GM12878 (cell line): ENCODE data around the gene ZNF530. TPM values are rescaled to one million over a fixed set of nuclear protein-coding genes. Genes with fewer than 3 reads are reported as not detected.

Experiments used
- ATAC-seq: fragments of 200-7000 bp; cut with Tn5 transposase; 3 replicates; pipeline ENCODE4 v1.9.1; 2020; ENCODE audit warnings: mild to moderate bottlenecking, moderate library complexity
- BruUV-seq: library from RNA; stranded (reverse); fragments of 400-500 nt; replicated peaks from 2 replicates; lab custom pipeline; 2021; lab: Mats Ljungman, UMichigan
- CTCF ChIA-PET: fragments of 300-600 bp; sonication (Branson Sonifier 250); formaldehyde crosslinking; extraction: SDS; loops from one replicate; lab custom pipeline; 2021; ENCODE audit warnings: inconsistent platforms; lab: Yijun Ruan, JAX
- POLR2A ChIA-PET: fragments of 350-600 bp; formaldehyde crosslinking; extraction: SDS; loops from one replicate; lab custom pipeline; 2021; ENCODE audit warnings: inconsistent platforms; lab: Charles Lee
- RAD21 ChIA-PET: fragments of 300-600 bp; sonication (Branson Sonifier 250); formaldehyde crosslinking; loops from one replicate; lab custom pipeline; 2023; ENCODE audit warnings: antibody characterized with exemption; ENCODE audit not compliant: unreplicated experiment; lab: Charles Lee
- SMC1A ChIA-PET: fragments of 300-600 bp; sonication (Branson Sonifier 250); formaldehyde crosslinking; loops from one replicate; lab custom pipeline; 2023; ENCODE audit not compliant: unreplicated experiment, uncharacterized antibody; lab: Charles Lee
- DNase-seq: peaks from one replicate; pipeline ENCODE4 v3.0.0-alpha.2; 2011; ENCODE audit warnings: low read depth, low spot score
- FAIRE-seq: peaks from 3 replicates; lab custom pipeline; 2011; peaks lifted over from hg19 to GRCh38; lab: Jason Lieb, UNC
- H2AFZ ChIP-seq: 2 replicates; pipeline ENCODE4 v1.6.0; 2011; ENCODE audit warnings: low read depth, low read length, control low read depth; ENCODE audit not compliant: control insufficient read depth
- H3K27ac ChIP-seq: 2 replicates; pipeline ENCODE4 v1.5.1; 2011; ENCODE audit warnings: control low read depth; ENCODE audit not compliant: control insufficient read depth, insufficient read depth
- H3K27me3 ChIP-seq, 2 experiments: replicated peaks in 1 of 2; 2 replicates each; pipeline versions ENCODE4 v1.6.0 to v1.6.1; 2011; ENCODE audit warnings: low read length in 1 of 2; ENCODE audit not compliant: control insufficient read depth in 2 of 2, insufficient read depth in 2 of 2
- H3K36me3 ChIP-seq, 2 experiments: 2 replicates each; pipeline ENCODE4 v1.5.1; 2011; ENCODE audit warnings: low read length in 1 of 2; ENCODE audit not compliant: control insufficient read depth in 2 of 2, insufficient read depth in 2 of 2
- H3K4me1 ChIP-seq: 2 replicates; pipeline ENCODE4 v1.6.1; 2011; ENCODE audit warnings: mild to moderate bottlenecking, low read length, moderate library complexity, mixed read lengths; ENCODE audit not compliant: control insufficient read depth, insufficient read depth
- H3K4me2 ChIP-seq: 2 replicates; pipeline ENCODE4 v1.6.0; 2011; ENCODE audit warnings: control low read depth; ENCODE audit not compliant: control insufficient read depth, insufficient read depth
- H3K4me3 ChIP-seq: fragments of 200-600 bp; sonication (generic); 2 replicates; pipeline ENCODE4 v1.5.1; 2016
- H3K79me2 ChIP-seq: 2 replicates; pipeline ENCODE4 v1.6.0; 2011; ENCODE audit warnings: low read length; ENCODE audit not compliant: control insufficient read depth, insufficient read depth
- H3K9ac ChIP-seq: 2 replicates; pipeline ENCODE4 v1.8.0; 2011; ENCODE audit warnings: low read length, control low read depth, mixed read lengths; ENCODE audit not compliant: control insufficient read depth, insufficient read depth
- H3K9me3 ChIP-seq: replicated peaks from 3 replicates; pipeline ENCODE4 v1.5.1; 2011; ENCODE audit warnings: mild to moderate bottlenecking, low read length; ENCODE audit not compliant: control insufficient read depth, insufficient read depth
- H4K20me1 ChIP-seq: 2 replicates; pipeline ENCODE4 v1.6.0; 2011; ENCODE audit not compliant: control insufficient read depth, insufficient read depth
- CEBPB ChIP-seq, 2 experiments: fragments of 150-350 bp in 1 of 2; IDR thresholded peaks; 2 replicates each; pipeline ENCODE4 v1.6.1; 2012 to 2014; ENCODE audit warnings: low read depth in 2 of 2, low read length in 2 of 2, borderline replicate concordance in 1 of 2, inconsistent platforms in 1 of 2
- CHD1 ChIP-seq: IDR thresholded peaks from 2 replicates; pipeline ENCODE4 v1.6.1; 2012; ENCODE audit warnings: low read depth, low read length, improper control_type of control experiment
- CREB1 ChIP-seq: IDR thresholded peaks from 2 replicates; pipeline ENCODE4 v1.6.1; 2012; ENCODE audit warnings: low read depth, mild to moderate bottlenecking, inconsistent platforms
- DPF2 ChIP-seq: fragments of 450-650 bp; IDR thresholded peaks from 2 replicates; pipeline ENCODE4 v1.6.1; 2017; ENCODE audit warnings: mild to moderate bottlenecking
- EP300 ChIP-seq, 2 experiments: fragments of 150-350 bp in 1 of 2; IDR thresholded peaks; 2 replicates each; pipeline ENCODE4 v1.6.1; 2011 to 2012; ENCODE audit warnings: low read depth in 2 of 2, low read length in 2 of 2, borderline replicate concordance in 1 of 2, improper control_type of control experiment in 1 of 2, inconsistent platforms in 1 of 2; ENCODE audit not compliant: control insufficient read depth in 1 of 2
- GABPA ChIP-seq: IDR thresholded peaks from 2 replicates; pipeline ENCODE4 v1.6.1; 2014; ENCODE audit warnings: antibody characterized with exemption, low read depth, mild to moderate bottlenecking, inconsistent platforms
- HDAC2 ChIP-seq: fragments of 200-600 bp; sonication (generic); IDR thresholded peaks from 2 replicates; pipeline ENCODE4 v1.6.1; 2017
- MYB ChIP-seq: fragments of 150-350 bp; IDR thresholded peaks from 2 replicates; pipeline ENCODE4 v1.6.1; 2014; ENCODE audit warnings: mild to moderate bottlenecking, low read depth, low read length, borderline replicate concordance
- MYC ChIP-seq: IDR thresholded peaks from 2 replicates; pipeline ENCODE4 v1.6.1; 2011; ENCODE audit warnings: mild to moderate bottlenecking, low read length, moderate library complexity, inconsistent platforms; ENCODE audit not compliant: insufficient read depth, insufficient replicate concordance, insufficient read length, severe bottlenecking
- NBN ChIP-seq: fragments of 450-650 bp; IDR thresholded peaks from 2 replicates; pipeline ENCODE4 v1.6.1; 2016
- NFIC ChIP-seq: IDR thresholded peaks from 2 replicates; pipeline ENCODE4 v1.6.1; 2012; ENCODE audit warnings: low read depth, mild to moderate bottlenecking, inconsistent platforms, low read length, moderate library complexity
- NRF1 ChIP-seq: conservative IDR thresholded peaks from 2 replicates; pipeline ENCODE4 v1.6.1; 2011; ENCODE audit warnings: mild to moderate bottlenecking, low read depth, low read length, improper control_type of control experiment
- RELA ChIP-seq: fragments of 450-650 bp; IDR thresholded peaks from 2 replicates; pipeline ENCODE4 v1.8.0; 2014; ENCODE audit warnings: borderline replicate concordance; ENCODE audit not compliant: partially characterized antibody
- TCF7 ChIP-seq: IDR thresholded peaks from 2 replicates; pipeline ENCODE4 v1.6.1; 2014; ENCODE audit warnings: antibody characterized with exemption, borderline replicate concordance
- WGBS: methylation state at CpG from one replicate; pipeline ENCODE4 v1.1.6; 2016; ENCODE audit warnings: low lambda C conversion rate; ENCODE audit not compliant: insufficient replicate concordance, insufficient coverage; ENCODE audit errors: missing lambda C conversion rate; 5-methylcytosine and 5-hydroxymethylcytosine counted together
- in situ Hi-C: fragments of 300-500 bp; cut with MboI; formaldehyde crosslinking; loops from 9 replicates; pipeline ENCODE4 v1.14.3; 2018; ENCODE audit warnings: mixed read lengths
- intact Hi-C: fragments of 100-400 bp; cut with micrococcal nuclease; formaldehyde crosslinking; loops from one replicate; pipeline ENCODE4 v1.14.2; 2022; ENCODE audit not compliant: unreplicated experiment
- polyA plus RNA-seq, 11 experiments: library from polyadenylated mRNA; depleted of rRNA in 4 of 11; unstranded in 6 of 11; stranded (reverse) in 5 of 11; fragments of >200 nt; fragmentation: Nextera tagmentation in 4 of 11; fragmentation: Illumina TruSeq in 1 of 11; extraction: Ambion mirVana in 4 of 11; extraction: Trizol in 1 of 11; gene quantifications; 1 replicate in 1 of 11; 2 replicates in 10 of 11; pipeline versions ENCODE4 v1.2.1 to v1.2.3, GENCODE V29; 2011 to 2016; ENCODE audit warnings: inconsistent platforms in 2 of 11, missing spikeins in 2 of 11, low read depth in 1 of 11
- total RNA-seq, 4 experiments: library from RNA; depleted of rRNA in 3 of 4; stranded (reverse); fragments of >200 nt in 3 of 4; fragmentation: Illumina TruSeq in 1 of 4; extraction: Trizol in 1 of 4; gene quantifications; 2 replicates each; pipeline versions ENCODE4 v1.2.1 to v1.2.3, GENCODE V29; 2013 to 2021
- TF ChIP-seq, protein P1 (sequence below): fragments of 450-650 bp; IDR thresholded peaks from 2 replicates; pipeline ENCODE4 v1.6.1; 2018; ENCODE audit warnings: mild to moderate bottlenecking, low read depth, moderate library complexity; ENCODE audit not compliant: partially characterized antibody
- TF ChIP-seq, protein P2 (sequence below): IDR thresholded peaks from 2 replicates; pipeline ENCODE4 v1.6.1; 2011; ENCODE audit warnings: borderline replicate concordance, low read depth, mild to moderate bottlenecking, moderate library complexity, mixed read lengths, low read length; ENCODE audit not compliant: insufficient read depth; ENCODE audit errors: extremely low read length
- TF ChIP-seq, protein P3 (sequence below): fragments of 450-650 bp; IDR thresholded peaks from 2 replicates; pipeline ENCODE4 v1.6.1; 2017; ENCODE audit warnings: borderline replicate concordance

Gene ZNF530
- total and polyA plus RNA-seq, 10 of the 15 experiments (the other 5 are each of a cell fraction or from before 2014, with no cell fraction given), result 1.9 to 9.3 (median 6.6) TPM

DNA sequence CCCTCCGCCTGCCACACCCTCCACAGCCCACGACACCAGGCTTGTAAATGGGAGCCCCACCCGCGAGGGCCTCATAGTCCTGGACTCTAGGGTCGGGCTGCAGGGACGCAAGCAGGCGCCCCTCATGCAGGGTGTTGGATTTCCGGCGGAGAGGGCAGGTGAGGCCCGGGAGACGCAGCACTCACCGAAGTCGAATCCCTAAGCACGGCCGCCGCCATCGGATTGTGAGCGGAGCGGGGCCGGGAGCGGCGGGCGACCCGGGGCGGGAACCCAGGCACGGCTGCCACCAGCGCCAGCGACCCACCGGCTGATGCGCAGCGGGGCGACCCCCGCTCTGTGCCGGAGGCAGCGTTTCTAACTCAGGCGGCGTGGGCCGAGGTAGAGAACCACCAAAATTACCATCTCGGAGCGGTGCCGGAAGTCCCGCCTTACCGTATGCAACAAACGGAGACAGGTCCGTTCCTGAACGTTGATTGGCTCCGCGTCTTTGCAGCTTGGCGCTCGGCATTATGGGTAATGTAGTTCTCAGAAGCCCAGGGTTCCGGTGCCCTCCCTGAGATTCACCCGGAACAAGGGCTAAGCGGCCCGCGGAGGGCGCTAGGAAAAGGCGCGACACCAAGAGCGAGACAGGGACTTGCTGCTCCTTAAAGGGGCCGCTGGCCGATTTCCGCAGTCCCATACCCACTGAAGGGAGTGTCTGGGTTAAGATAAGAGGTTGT is 21.0 kb upstream of the ZNF530 start, which contains the start of gene ZNF416 (continued):
- TF ChIP-seq EP300 (IDR thresholded peaks at IDR 0.05; ENCODE audit: borderline replicate concordance in 1 of 2, control insufficient read depth in 1 of 2, low read depth in 2 of 2, low read length in 2 of 2) (no peak), CHD1 (no peak), MYC (no peak), CREB1 (peak; percentile 81)

DNA sequence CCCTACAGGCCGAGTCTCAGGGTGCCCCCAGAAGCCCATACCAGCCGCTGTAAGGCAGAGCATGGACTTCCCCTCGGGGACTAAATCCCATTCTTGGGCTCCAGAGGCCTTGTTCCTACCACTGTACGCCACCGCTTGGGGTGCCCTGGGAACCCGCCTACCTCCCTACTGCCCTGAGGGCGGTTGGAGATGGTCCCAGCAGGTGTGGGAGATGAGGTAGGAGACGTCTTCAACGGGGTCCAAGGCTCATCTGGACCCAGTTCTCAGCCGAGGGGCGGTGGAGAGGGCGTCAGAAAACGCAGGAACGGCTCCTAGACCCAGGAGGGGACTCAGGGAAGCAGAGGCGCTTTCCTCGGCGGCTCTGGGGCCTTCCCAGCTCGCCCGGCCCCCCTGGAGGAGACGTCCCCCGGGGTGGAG is 16.6 kb upstream of the ZNF530 start:
- POLR2A ChIA-PET, result no interaction called here

More for the DNA sequence above, 16.6 kb upstream of the ZNF530 start:
- Histone ChIP-seq H3K9ac (no peak overlapping the region), H3K4me2 (peak overlapping the region; percentile 92), H3K27me3 (no peaks in the 10 kb centered on the region), H3K4me3 (0 out of 2 replicates have a peak overlapping the region, but pooled peaks have one; percentile 77), H3K36me3 (no peaks in the 10 kb centered on the region), H3K27ac (no peak overlapping the region), H4K20me1 (no peaks in the 10 kb centered on the region), H3K79me2 (peaks cover 3% of the 10 kb centered on the region), H2AFZ (peak overlapping the region; percentile 90), H3K4me1 (peaks cover 6% of the 10 kb centered on the region; the same call in 1 of the 2 replicates), H3K9me3 (peaks cover 36% of the 10 kb centered on the region)
- 94% methylated on average over 12 of the region's 21 CpGs for WGBS
- SMC1A ChIA-PET, result no interaction called here
- DNase-seq, result no peak
- intact Hi-C loops, result no loop called here
- RAD21 ChIA-PET, result no interaction called here
- no TSS peak for BruUV-seq
- no peak for FAIRE-seq
- in situ Hi-C loops, result no loop called here
- CTCF ChIA-PET, result no interaction called here
- ATAC-seq, result no peak
- TF ChIP-seq, protein P1, sequence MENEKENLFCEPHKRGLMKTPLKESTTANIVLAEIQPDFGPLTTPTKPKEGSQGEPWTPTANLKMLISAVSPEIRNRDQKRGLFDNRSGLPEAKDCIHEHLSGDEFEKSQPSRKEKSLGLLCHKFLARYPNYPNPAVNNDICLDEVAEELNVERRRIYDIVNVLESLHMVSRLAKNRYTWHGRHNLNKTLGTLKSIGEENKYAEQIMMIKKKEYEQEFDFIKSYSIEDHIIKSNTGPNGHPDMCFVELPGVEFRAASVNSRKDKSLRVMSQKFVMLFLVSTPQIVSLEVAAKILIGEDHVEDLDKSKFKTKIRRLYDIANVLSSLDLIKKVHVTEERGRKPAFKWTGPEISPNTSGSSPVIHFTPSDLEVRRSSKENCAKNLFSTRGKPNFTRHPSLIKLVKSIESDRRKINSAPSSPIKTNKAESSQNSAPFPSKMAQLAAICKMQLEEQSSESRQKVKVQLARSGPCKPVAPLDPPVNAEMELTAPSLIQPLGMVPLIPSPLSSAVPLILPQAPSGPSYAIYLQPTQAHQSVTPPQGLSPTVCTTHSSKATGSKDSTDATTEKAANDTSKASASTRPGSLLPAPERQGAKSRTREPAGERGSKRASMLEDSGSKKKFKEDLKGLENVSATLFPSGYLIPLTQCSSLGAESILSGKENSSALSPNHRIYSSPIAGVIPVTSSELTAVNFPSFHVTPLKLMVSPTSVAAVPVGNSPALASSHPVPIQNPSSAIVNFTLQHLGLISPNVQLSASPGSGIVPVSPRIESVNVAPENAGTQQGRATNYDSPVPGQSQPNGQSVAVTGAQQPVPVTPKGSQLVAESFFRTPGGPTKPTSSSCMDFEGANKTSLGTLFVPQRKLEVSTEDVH, result no peak
- TF ChIP-seq, protein P2, sequence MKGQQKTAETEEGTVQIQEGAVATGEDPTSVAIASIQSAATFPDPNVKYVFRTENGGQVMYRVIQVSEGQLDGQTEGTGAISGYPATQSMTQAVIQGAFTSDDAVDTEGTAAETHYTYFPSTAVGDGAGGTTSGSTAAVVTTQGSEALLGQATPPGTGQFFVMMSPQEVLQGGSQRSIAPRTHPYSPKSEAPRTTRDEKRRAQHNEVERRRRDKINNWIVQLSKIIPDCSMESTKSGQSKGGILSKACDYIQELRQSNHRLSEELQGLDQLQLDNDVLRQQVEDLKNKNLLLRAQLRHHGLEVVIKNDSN, result no peak
- TF ChIP-seq CEBPB (IDR thresholded peaks at IDR 0.05; ENCODE audit: borderline replicate concordance in 1 of 2, low read depth in 2 of 2, low read length in 2 of 2) (no peak), GABPA (no peak), EP300 (IDR thresholded peaks at IDR 0.05; ENCODE audit: borderline replicate concordance in 1 of 2, control insufficient read depth in 1 of 2, low read depth in 2 of 2, low read length in 2 of 2) (no peak), TCF7 (no peak), NFIC (no peak), RELA (no peak), MYB (no peak), HDAC2 (no peak), DPF2 (no peak), NBN (no peak), NRF1 (no peak)
- TF ChIP-seq, protein P3, sequence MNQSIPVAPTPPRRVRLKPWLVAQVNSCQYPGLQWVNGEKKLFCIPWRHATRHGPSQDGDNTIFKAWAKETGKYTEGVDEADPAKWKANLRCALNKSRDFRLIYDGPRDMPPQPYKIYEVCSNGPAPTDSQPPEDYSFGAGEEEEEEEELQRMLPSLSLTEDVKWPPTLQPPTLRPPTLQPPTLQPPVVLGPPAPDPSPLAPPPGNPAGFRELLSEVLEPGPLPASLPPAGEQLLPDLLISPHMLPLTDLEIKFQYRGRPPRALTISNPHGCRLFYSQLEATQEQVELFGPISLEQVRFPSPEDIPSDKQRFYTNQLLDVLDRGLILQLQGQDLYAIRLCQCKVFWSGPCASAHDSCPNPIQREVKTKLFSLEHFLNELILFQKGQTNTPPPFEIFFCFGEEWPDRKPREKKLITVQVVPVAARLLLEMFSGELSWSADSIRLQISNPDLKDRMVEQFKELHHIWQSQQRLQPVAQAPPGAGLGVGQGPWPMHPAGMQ, result no peak
